ENCODE results near the gene RAB27A. TPM values are rescaled to one million over a fixed set of nuclear protein-coding genes. Genes with fewer than 3 reads are reported as not detected.

RAB27A gene
- total and polyA plus RNA-seq, 2 donors (not counting 3 experiments of a cell fraction or from before 2014, with no cell fraction given), result 7.3 to 30.9 TPM

DNA sequence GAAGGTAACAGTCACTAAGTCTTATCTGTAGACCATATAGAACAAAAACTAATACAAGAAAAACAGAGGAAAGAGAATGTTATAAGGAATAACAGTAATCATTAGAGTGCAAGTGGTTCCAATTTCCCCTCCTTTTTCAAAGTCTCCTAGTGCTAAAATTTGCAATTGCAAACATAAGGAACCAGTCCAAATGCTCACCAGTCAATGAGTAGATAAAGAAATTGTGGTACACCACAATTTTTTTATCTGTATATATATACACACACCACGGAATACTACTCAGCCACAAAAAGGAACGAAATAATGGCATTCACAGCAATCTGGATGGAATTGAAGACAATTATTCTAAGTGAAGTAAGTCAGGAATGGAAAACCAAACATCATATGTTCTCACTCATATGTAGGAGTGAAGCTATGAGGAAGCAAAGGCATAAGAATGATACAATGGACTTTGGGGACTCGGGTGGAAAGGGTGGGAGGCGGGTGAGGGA lies 54.0 kb downstream of the RAB27A start:
- Histone ChIP-seq H3K36me3 (ENCODE audit: control insufficient read depth in 2 of 2, extremely low read depth in 1 of 2, insufficient read depth in 2 of 2, low read length in 2 of 2) (no peaks in the 10 kb centered on the region), H3K4me1 (ENCODE audit: control insufficient read depth, extremely low read depth, insufficient read depth, low read length) (peaks cover 12% of the 10 kb centered on the region), H3K4me3 (replicated peaks in 1 of 3; ENCODE audit: insufficient read depth in 1 of 3, low read depth in 1 of 3, low read length in 3 of 3) (no peak overlapping the region), H3K4me2 (ENCODE audit: insufficient read depth, low read length) (no peak overlapping the region), H3K9me1 (replicated peaks; ENCODE audit: control insufficient read depth, extremely low read depth, insufficient read depth, low read length) (no peaks in the 10 kb centered on the region), H3K27me3 (ENCODE audit: control insufficient read depth in 2 of 2, insufficient read depth in 2 of 2, low read length in 2 of 2) (no peaks in the 10 kb centered on the region), H3K27ac (ENCODE audit: insufficient read depth, low read depth, low read length) (no peak overlapping the region), H3K79me2 (ENCODE audit: control insufficient read depth, insufficient read depth, low read length) (no peaks in the 10 kb centered on the region), H2AFZ (ENCODE audit: low read depth, low read length) (no peak overlapping the region), H4K20me1 (replicated peaks; ENCODE audit: control insufficient read depth, extremely low read depth, insufficient read depth, low read length) (no peaks in the 10 kb centered on the region), H3K9me3 (replicated peaks; ENCODE audit: control insufficient read depth, insufficient read depth, low read length) (no peaks in the 10 kb centered on the region), H3K9ac (replicated peaks; ENCODE audit: extremely low read depth, insufficient read depth, low read length) (no peak overlapping the region)
- POLR2A ChIA-PET, result no interaction called here
- intact Hi-C loops (cut with micrococcal nuclease), result no loop called here
- TF ChIP-seq, protein P1, sequence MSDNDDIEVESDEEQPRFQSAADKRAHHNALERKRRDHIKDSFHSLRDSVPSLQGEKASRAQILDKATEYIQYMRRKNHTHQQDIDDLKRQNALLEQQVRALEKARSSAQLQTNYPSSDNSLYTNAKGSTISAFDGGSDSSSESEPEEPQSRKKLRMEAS (IDR thresholded peaks at IDR 0.05; ENCODE audit: insufficient read depth, insufficient read length), result no peak
- no peak for TF ChIP-seq EZH2 (IDR thresholded peaks at IDR 0.05; ENCODE audit: borderline replicate concordance, low read depth, low read length, severe bottlenecking)
- CTCF ChIA-PET, result interaction anchor here (0.5 kb wide), 1 partner anchor 20 kb away, joined by 3 read pairs; no protein-coding TSS in a partner anchor
- dilution Hi-C loops (cut with MboI; ENCODE audit: extremely low pct_ligation_motif_present, low sequenced_read_pairs), result no loop called here
- FAIRE-seq (no peak), DNase-seq (ENCODE audit: low read depth, low spot score) (no peak)
- no TSS peak for BruUV-seq (replicated peaks)

DNA sequence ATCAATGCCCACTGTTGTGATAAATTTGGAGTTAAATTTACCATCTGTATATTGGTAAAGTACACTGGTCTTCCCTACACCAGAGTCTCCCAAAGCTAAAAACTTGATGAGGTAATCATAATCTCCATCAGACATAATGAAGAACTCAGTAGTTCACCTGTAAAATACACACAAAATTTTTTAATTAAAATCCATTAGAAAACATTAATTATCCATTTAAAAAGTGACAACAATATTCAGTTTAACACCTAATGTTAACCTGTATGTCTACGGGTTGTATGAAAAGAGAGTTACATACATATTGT lies 54.9 kb downstream of the RAB27A start:
- Histone ChIP-seq H3K4me3 (replicated peaks in 1 of 3; ENCODE audit: insufficient read depth in 1 of 3, low read depth in 1 of 3, low read length in 3 of 3) (no peak overlapping the region), H2AFZ (ENCODE audit: low read depth, low read length) (no peak overlapping the region), H3K36me3 (ENCODE audit: control insufficient read depth in 2 of 2, extremely low read depth in 1 of 2, insufficient read depth in 2 of 2, low read length in 2 of 2) (no peaks in the 10 kb centered on the region), H3K4me1 (ENCODE audit: control insufficient read depth, extremely low read depth, insufficient read depth, low read length) (peaks cover 12% of the 10 kb centered on the region), H3K27me3 (ENCODE audit: control insufficient read depth in 2 of 2, insufficient read depth in 2 of 2, low read length in 2 of 2) (no peaks in the 10 kb centered on the region), H3K27ac (ENCODE audit: insufficient read depth, low read depth, low read length) (no peak overlapping the region), H3K4me2 (ENCODE audit: insufficient read depth, low read length) (no peak overlapping the region), H3K9ac (replicated peaks; ENCODE audit: extremely low read depth, insufficient read depth, low read length) (no peak overlapping the region), H3K9me3 (replicated peaks; ENCODE audit: control insufficient read depth, insufficient read depth, low read length) (no peaks in the 10 kb centered on the region), H3K79me2 (ENCODE audit: control insufficient read depth, insufficient read depth, low read length) (no peaks in the 10 kb centered on the region), H3K9me1 (replicated peaks; ENCODE audit: control insufficient read depth, extremely low read depth, insufficient read depth, low read length) (no peaks in the 10 kb centered on the region), H4K20me1 (replicated peaks; ENCODE audit: control insufficient read depth, extremely low read depth, insufficient read depth, low read length) (no peaks in the 10 kb centered on the region)
- POLR2A ChIA-PET, result no interaction called here
- dilution Hi-C loops (cut with MboI; ENCODE audit: extremely low pct_ligation_motif_present, low sequenced_read_pairs) (no loop called here), intact Hi-C loops (cut with micrococcal nuclease) (no loop called here)
- no peak for DNase-seq (ENCODE audit: low read depth, low spot score)
- BruUV-seq (replicated peaks), result no TSS peak
- TF ChIP-seq POLR2AphosphoS5 (IDR thresholded peaks at IDR 0.05; ENCODE audit: insufficient read depth, low read depth, low read length) (no peak), JUN (IDR thresholded peaks at IDR 0.05; ENCODE audit: borderline replicate concordance, insufficient read depth, insufficient read length, low read depth) (no peak), CTCF (IDR thresholded peaks at IDR 0.05; ENCODE audit: extremely low read depth in 1 of 2, insufficient read depth in 1 of 2, low read depth in 1 of 2, low read length in 2 of 2) (no peak), EZH2 (IDR thresholded peaks at IDR 0.05; ENCODE audit: borderline replicate concordance, low read depth, low read length, severe bottlenecking) (no peak), FOS (IDR thresholded peaks at IDR 0.05; ENCODE audit: borderline replicate concordance, insufficient read depth, low read length) (no peak), MYC (IDR thresholded peaks at IDR 0.05; ENCODE audit: low read depth, low read length) (no peak), POLR2A (IDR thresholded peaks at IDR 0.05; ENCODE audit: low read depth, low read length) (no peak), GATA2 (IDR thresholded peaks at IDR 0.05; ENCODE audit: insufficient read depth, insufficient read length, low read depth, low read length) (no peak)
- TF ChIP-seq, protein P1 (IDR thresholded peaks at IDR 0.05; ENCODE audit: insufficient read depth, insufficient read length), result no peak
- FAIRE-seq, result no peak
- CTCF ChIA-PET, result interaction anchor here (0.5 kb wide), 1 partner anchor 19 kb away, joined by 3 read pairs; no protein-coding TSS in a partner anchor
